Memory B cell (primary cell): ENCODE results near the gene MTHFD2.
A peak's percentile ranks its signal among the peaks of the same experiment; 100 is the strongest.

Experiments used
- ATAC-seq: fragments of 150-1000 bp; cut with Tn5 transposase; 2 replicates; pipeline ENCODE4 v1.10.0; 2021; ENCODE audit warnings: low read depth, mild to moderate bottlenecking, moderate library complexity
- DNase-seq, 2 donors: peaks; one replicate each; pipeline ENCODE4 v3.0.0; 2022; ENCODE audit warnings: low spot score in 2 of 2
- H3K27ac Mint-ChIP-seq: one replicate; pipeline ENCODE4 v1.8.0; 2022; ENCODE audit warnings: mild to moderate bottlenecking, moderate library complexity, mixed read lengths
- H3K27me3 Mint-ChIP-seq: one replicate; pipeline ENCODE4 v1.8.0; 2022; ENCODE audit warnings: mixed read lengths
- H3K36me3 Mint-ChIP-seq: one replicate; pipeline ENCODE4 v1.8.0; 2022; ENCODE audit warnings: mild to moderate bottlenecking, mixed read lengths
- H3K4me1 Mint-ChIP-seq: one replicate; pipeline ENCODE4 v1.8.0; 2022; ENCODE audit warnings: mixed read lengths
- H3K4me3 Mint-ChIP-seq: one replicate; pipeline ENCODE4 v1.8.0; 2022; ENCODE audit warnings: mild to moderate bottlenecking, moderate library complexity, mixed read lengths
- H3K9me3 Mint-ChIP-seq: one replicate; pipeline ENCODE4 v1.8.0; 2022; ENCODE audit warnings: mixed read lengths

MTHFD2 gene

GRCh38 chr2:74198461-74199274, at the start of gene MTHFD2:
Gene MTHFD2, plus strand, starts transcription at chr2:74198615. Its CDS starts 27 bp downstream, at chr2:74198642.
- ATAC-seq (peak; percentile 87), DNase-seq (peak; percentile 86 to 90)
- Mint-ChIP-seq H3K27ac (peak within 1 kb of the TSS; percentile 97), H3K27me3 (no peaks in the 10 kb centered on the region), H3K36me3 (peaks cover 2% of the 10 kb centered on the region), H3K4me1 (peaks cover 21% of the 10 kb centered on the region), H3K9me3 (no peaks in the 10 kb centered on the region), H3K4me3 (peak within 1 kb of the TSS; percentile 95)

DNA sequence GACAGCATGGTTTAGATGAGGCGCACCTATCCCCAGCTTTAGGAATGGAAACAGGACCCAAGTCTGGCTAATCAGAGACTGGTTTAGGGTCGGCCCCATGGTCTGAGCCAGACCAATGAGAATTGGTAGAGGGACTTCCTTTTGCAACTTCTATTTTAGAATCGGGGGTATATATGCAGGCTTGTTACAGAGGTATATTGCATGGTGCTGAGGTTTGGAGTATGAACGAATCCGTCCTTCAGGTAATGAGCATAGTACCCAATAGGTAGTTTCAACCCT, 49.2 kb upstream of the MTHFD2 start:
- Mint-ChIP-seq H3K9me3 (no peaks in the 10 kb centered on the region), H3K4me1 (peaks cover 12% of the 10 kb centered on the region), H3K36me3 (peaks cover 6% of the 10 kb centered on the region), H3K4me3 (no peak overlapping the region), H3K27ac (no peak overlapping the region), H3K27me3 (no peaks in the 10 kb centered on the region)
- ATAC-seq (no peak), DNase-seq (no peak)

- peaks cover 12% of the 10 kb centered on the region for H3K4me1 Mint-ChIP-seq
- H3K27ac Mint-ChIP-seq, result peak overlapping the region; percentile 46
Measured at GRCh38 chr2:74149570-74150319, 48.7 kb upstream of the MTHFD2 start.

GRCh38 chr2:74152954-74153353, 45.5 kb upstream of the MTHFD2 start:
- peaks cover 16% of the 10 kb centered on the region for H3K36me3 Mint-ChIP-seq
- peaks cover 8% of the 10 kb centered on the region for H3K4me1 Mint-ChIP-seq
- H3K9me3 Mint-ChIP-seq, result no peaks in the 10 kb centered on the region
- H3K4me3 Mint-ChIP-seq, result no peak overlapping the region
- no peak for ATAC-seq
- peak overlapping the region; percentile 5 for H3K27ac Mint-ChIP-seq
- no peak for DNase-seq
- H3K27me3 Mint-ChIP-seq, result no peaks in the 10 kb centered on the region

More at GRCh38 chr2:74149570-74150319, 48.7 kb upstream of the MTHFD2 start:
- no peak for ATAC-seq
- DNase-seq, result no peak
- Mint-ChIP-seq H3K4me3 (no peak overlapping the region), H3K36me3 (peaks cover 6% of the 10 kb centered on the region), H3K9me3 (no peaks in the 10 kb centered on the region), H3K27me3 (no peaks in the 10 kb centered on the region)

- Mint-ChIP-seq H3K36me3 (peaks cover 21% of the 10 kb centered on the region), H3K4me3 (no peak overlapping the region), H3K27ac (no peak overlapping the region), H3K27me3 (no peaks in the 10 kb centered on the region), H3K4me1 (peaks cover 5% of the 10 kb centered on the region), H3K9me3 (no peaks in the 10 kb centered on the region)
- DNase-seq, result no peak
- no peak for ATAC-seq
Measured at GRCh38 chr2:74155830-74156229, 42.6 kb upstream of the MTHFD2 start.

DNA sequence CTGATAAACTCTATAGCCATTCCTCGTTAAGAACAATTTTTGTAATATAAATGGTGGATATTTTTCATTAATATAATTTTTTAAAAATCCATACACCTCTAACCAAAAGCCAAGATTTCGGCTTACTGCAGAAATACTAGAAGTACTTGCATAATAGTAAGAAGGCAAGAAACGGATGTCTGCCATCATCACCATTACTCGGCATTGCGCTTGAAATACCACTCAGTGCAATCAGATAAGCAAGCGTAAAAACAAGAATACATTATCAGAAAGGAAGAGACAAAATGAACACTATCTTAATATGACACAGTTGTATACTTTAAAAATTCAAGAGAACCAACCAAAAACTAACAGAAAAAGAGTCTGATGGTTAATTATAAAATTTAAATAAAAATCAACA, 35.5 kb upstream of the MTHFD2 start:
- Mint-ChIP-seq H3K4me3 (no peak overlapping the region), H3K9me3 (peaks cover 4% of the 10 kb centered on the region), H3K27ac (no peak overlapping the region), H3K36me3 (peaks cover 32% of the 10 kb centered on the region), H3K27me3 (no peaks in the 10 kb centered on the region), H3K4me1 (peaks cover 6% of the 10 kb centered on the region)
- DNase-seq, result no peak
- ATAC-seq, result no peak

- Mint-ChIP-seq H3K9me3 (peaks cover 4% of the 10 kb centered on the region), H3K4me3 (no peak overlapping the region), H3K4me1 (peaks cover 8% of the 10 kb centered on the region), H3K27me3 (no peaks in the 10 kb centered on the region), H3K27ac (no peak overlapping the region), H3K36me3 (peaks cover 29% of the 10 kb centered on the region)
- DNase-seq (no peak), ATAC-seq (no peak)
Measured at GRCh38 chr2:74164761-74165160, 33.7 kb upstream of the MTHFD2 start.

- H3K27ac Mint-ChIP-seq, result peak overlapping the region; percentile 70
- H3K9me3 Mint-ChIP-seq, result peaks cover 4% of the 10 kb centered on the region
- ATAC-seq (no peak), DNase-seq (no peak)
- H3K27me3 Mint-ChIP-seq, result no peaks in the 10 kb centered on the region
- peaks cover 18% of the 10 kb centered on the region for H3K4me1 Mint-ChIP-seq
- H3K36me3 Mint-ChIP-seq, result peaks cover 32% of the 10 kb centered on the region
- H3K4me3 Mint-ChIP-seq, result no peak overlapping the region
Measured at GRCh38 chr2:74168739-74169138, 29.7 kb upstream of the MTHFD2 start.

GRCh38 chr2:74174909-74175308, 23.5 kb upstream of the MTHFD2 start:
- DNase-seq (peak in 1 of 2 donors; percentile 9), ATAC-seq (no peak)
- H3K36me3 Mint-ChIP-seq, result peaks cover 21% of the 10 kb centered on the region
- H3K4me3 Mint-ChIP-seq, result peak overlapping the region; percentile 83
- H3K9me3 Mint-ChIP-seq, result no peaks in the 10 kb centered on the region
- H3K27me3 Mint-ChIP-seq, result no peaks in the 10 kb centered on the region
- H3K4me1 Mint-ChIP-seq, result peaks cover 24% of the 10 kb centered on the region
- H3K27ac Mint-ChIP-seq, result peak overlapping the region; percentile 93

DNA sequence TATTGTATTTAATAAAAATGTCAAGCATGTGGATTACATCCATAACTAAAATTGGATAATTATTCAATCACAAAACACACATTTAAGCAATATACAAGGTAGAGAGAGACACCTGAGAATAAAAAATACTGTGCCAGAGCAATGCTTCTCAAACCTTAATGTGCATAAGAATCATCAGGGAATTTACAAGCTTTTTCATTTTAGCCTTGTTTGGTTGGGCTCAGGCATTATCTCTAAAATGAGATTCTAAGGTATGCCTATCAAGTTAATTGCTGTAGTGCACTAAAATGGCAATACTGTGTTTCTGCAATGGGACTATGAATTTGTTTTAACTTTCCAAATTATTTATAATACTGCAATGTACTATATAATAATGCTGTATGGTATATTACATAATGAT, 20.7 kb upstream of the MTHFD2 start:
- no peaks in the 10 kb centered on the region for H3K27me3 Mint-ChIP-seq
- ATAC-seq (no peak), DNase-seq (no peak)
- H3K36me3 Mint-ChIP-seq, result peaks cover 11% of the 10 kb centered on the region
- H3K27ac Mint-ChIP-seq, result peak overlapping the region; percentile 93
- H3K4me3 Mint-ChIP-seq, result peak overlapping the region; percentile 86
- H3K9me3 Mint-ChIP-seq, result no peaks in the 10 kb centered on the region
- peaks cover 24% of the 10 kb centered on the region for H3K4me1 Mint-ChIP-seq

- H3K4me1 Mint-ChIP-seq, result peaks cover 20% of the 10 kb centered on the region
Measured at GRCh38 chr2:74178211-74179062, 20.0 kb upstream of the MTHFD2 start, which contains the start of gene MOB1A. Gene MOB1A, minus strand, starts transcription at chr2:74178879. Its CDS starts 205 bp downstream, at chr2:74178674.

GRCh38 chr2:74179063-74179865, 19.2 kb upstream of the MTHFD2 start:
- Mint-ChIP-seq H3K36me3 (peaks cover 9% of the 10 kb centered on the region), H3K4me1 (peaks cover 24% of the 10 kb centered on the region), H3K9me3 (no peaks in the 10 kb centered on the region), H3K27ac (peak overlapping the region; percentile 93), H3K4me3 (peak overlapping the region; percentile 86), H3K27me3 (no peaks in the 10 kb centered on the region)
- ATAC-seq (peak; percentile 18), DNase-seq (peak in 1 of 2 donors; percentile 32)

More at GRCh38 chr2:74178211-74179062, 20.0 kb upstream of the MTHFD2 start, which contains the start of gene MOB1A:
- DNase-seq (peak; percentile 95 to 98), ATAC-seq (peak; percentile 72)
- H3K9me3 Mint-ChIP-seq, result no peaks in the 10 kb centered on the region
- H3K27ac Mint-ChIP-seq, result peak within 1 kb of the TSS; percentile 93
- peaks cover 9% of the 10 kb centered on the region for H3K36me3 Mint-ChIP-seq
- peak within 1 kb of the TSS; percentile 86 for H3K4me3 Mint-ChIP-seq
- H3K27me3 Mint-ChIP-seq, result no peaks in the 10 kb centered on the region

- ATAC-seq, result peak; percentile 45
- H3K27ac Mint-ChIP-seq, result peak overlapping the region; percentile 81
- H3K4me1 Mint-ChIP-seq, result peaks cover 17% of the 10 kb centered on the region
- no peaks in the 10 kb centered on the region for H3K27me3 Mint-ChIP-seq
- H3K9me3 Mint-ChIP-seq, result no peaks in the 10 kb centered on the region
- DNase-seq, result peak; percentile 51 to 78
- H3K4me3 Mint-ChIP-seq, result peak overlapping the region; percentile 43
- peaks cover 3% of the 10 kb centered on the region for H3K36me3 Mint-ChIP-seq
Measured at GRCh38 chr2:74181739-74182138, 16.7 kb upstream of the MTHFD2 start.
